ELF-1 (cell line): Measurements from ENCODE around the gene TECR.

Source experiments
- DNase-seq: peaks from one replicate; pipeline ENCODE4 v3.0.0-alpha.2; 2016; ENCODE audit warnings: low read depth, low spot score

TECR gene

DNA sequence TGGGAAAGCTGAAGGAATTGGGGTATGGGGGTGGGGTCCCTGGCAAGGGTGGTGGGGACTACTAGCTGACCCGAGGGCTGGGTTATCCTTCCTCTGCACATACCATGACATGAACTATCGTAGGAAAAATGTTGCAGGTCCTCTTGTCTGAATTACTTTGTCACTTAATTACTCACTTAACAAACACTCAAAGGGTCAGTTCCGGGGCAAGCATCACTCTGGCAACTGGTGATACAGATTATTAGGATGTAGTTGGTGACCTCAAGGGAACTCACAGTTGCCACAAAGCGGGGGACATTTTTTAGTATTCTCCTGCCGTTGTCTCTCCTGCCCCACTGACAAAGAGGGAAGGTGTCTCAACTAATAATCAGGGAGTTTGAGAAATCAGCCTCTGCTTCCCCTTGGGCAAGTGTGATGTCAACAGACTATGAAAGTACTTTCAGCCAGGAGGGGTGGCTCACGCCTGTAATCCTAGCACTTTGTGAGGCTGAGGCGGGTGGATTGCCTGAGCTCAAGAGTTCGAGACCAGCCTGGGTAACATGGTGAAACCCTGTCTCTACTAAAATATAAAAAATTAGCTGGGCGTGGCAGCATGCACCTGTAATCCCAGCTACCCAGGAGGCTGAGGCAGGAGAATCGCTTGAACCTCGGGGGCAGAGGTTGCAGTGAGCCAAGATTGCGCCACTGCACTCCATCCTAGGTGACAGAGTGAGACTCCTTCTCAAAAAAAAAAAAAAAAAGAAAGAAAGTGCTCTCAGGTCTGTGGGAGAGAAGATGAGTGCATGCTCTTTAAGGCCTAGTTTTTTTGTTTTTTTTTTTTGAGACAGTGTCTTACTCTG, 21.5 kb upstream of the TECR start:
- no peak for DNase-seq

DNA sequence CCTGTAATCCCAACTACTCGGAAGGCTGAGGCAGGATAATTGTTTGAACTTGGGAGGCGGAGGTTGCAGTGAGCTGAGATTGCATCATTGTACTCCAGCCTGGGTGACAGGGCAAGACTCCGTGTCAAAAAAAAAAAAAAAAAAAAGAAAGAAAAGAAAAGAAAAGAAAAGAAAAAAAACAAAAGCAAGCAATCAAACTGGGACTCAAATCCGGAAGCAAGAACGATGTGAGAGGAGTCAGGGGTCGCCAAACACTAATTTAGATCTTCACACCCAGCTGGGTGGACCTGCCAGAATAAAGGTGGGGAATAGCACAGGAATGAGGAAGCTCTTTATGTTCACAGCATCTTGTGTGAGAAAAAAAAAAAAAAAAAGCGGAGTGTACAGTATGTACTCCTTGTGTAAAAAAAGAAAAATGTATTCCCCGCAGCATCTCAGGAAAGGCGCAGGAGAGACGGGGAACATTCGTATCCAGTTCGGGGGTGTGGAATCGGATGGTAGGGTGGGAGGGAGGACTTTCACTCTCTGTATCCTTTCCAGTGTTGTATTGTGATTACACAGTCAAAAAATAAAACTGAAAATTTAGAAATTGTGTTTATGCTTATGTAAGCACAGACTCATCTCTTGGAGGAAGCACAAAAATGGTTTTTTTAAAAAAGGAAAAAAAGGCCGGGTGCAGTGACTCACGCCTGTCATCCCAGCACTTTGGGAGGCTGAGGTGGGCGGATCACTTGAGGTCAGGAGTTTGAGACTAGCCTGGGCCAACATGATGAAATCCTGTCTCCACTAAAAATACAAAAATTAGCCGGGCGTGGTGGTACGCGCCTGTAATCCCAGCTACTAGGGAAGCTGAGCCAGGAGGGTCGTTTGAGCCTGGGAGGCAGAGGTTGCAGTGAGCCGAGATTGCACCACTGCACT, 18.8 kb upstream of the TECR start:
- no peak for DNase-seq

DNA sequence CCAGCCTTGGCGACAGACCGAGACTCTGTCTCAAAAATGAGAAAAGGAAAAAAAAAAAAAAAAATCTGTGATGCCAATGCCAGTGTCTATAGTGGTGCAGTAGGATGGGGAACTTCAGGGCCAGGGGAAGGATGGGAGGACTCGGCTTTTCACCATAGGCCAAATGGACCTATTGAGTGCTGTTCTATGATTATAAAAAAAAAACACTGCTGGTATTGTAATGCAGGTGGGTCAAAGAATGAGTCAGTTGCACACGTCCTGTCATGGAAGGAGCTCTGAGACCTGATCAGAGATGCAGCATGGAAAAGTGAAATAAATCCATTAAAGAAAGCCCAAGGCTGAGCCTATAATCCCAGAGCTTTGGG, 18.2 kb upstream of the TECR start:
- DNase-seq = no peak

DNA sequence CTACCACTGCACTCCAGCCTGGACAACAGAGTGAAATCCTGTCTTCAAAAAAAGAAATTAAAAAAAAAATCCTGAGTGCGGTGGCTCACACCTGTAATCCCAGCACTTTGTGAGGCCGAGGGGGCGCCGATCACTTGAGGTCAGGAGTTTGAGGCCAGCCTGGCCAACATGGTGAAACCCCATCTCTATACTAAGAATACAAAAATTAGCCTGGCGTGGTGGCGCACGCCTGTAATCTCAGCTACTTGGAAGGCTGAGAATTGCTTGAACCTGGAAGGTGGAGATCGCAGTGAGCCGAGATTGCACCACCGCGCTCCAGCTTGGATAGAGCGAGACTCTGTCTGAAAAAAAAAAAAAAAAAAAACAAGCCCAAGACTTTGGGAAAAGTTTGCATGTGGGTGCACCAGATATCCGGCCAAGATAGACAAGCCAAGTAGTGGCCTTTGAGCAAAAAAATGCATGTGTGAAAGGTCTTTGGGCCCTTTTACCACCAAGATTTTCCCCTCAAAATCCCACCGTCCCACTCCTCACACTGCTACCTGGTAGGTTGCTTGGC, 16.9 kb upstream of the TECR start:
- no peak for DNase-seq

DNA sequence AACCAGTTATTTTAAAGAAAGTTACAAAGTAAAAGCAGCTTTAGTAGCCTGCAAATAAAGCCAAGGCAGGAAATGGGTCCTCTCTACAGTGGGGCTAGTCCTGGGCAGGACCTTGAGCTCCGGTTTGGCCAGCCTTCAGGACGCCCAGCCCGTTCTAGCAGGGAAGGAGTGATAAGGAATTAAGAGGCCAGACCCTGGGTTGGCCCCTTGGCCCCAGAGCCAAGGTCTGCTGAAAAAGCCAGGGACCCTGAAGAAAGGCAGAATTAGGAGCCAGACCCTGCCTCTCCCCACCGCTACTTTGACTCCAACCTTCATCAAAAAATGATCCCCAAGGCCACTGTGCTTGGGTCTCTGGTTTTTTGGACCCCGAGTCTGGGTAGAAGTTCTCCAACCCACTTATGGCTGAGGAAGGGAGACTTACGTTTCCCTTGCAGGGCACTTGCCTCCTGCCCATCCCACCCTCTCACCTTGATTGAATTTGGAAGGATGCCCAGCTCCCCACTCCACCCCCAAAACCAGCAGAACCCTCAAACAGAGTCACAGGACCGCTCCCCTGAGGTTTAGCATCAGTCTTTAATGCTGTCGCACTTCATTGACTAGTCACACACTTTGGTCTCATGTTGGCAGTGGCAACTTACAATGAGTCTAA, 15.1 kb upstream of the TECR start:
- DNase-seq = no peak

DNA sequence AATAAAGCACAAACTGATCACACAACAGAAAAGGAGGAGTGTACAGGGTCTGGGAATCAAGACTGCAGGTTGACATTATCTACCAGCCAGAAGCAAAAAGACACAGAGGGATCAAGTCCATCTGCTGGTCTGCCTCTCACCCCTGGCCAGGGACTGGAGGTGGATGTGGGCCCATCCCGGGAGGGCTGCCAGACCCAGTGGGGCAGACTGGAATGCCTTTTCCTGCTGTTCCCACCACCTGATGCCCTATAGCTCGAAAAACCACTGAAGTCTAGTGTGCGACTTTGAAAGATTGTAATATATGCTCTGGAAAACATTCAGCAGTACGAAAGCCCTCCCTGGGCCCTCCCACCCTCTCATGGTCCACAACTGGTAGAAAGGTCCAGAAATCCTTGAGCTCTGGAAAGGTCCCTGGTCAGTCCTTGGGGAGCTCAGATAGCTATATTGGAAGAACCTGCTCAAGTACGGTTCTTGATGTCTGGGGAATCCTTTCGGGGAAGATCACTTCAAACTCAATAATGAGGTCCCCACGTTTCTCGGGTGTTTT, 13.8 kb upstream of the TECR start:
- DNase-seq = no peak

DNA sequence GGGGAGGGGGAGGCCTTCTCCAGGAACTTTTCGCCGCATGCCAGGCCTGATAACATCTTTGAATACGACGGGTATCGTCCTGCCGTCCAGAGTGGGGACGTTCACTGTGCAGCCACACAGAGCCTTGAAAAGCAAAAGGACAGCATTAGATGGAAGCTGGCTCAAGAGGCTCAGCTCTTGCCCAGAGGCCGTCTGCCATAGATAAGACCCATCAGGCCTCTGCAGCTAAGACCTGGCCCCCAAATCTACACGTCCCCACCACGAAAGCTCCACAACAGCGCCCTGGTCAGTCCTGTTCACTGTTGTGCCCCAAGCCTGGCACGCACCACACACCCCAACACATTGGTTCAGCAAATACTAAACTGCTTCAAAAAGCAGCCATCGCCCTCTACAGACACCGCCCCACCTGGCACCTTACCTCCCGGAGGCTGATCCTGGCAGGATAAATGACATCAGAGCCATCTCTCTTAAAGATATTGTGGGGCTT, 13.3 kb upstream of the TECR start:
- no peak for DNase-seq

DNA sequence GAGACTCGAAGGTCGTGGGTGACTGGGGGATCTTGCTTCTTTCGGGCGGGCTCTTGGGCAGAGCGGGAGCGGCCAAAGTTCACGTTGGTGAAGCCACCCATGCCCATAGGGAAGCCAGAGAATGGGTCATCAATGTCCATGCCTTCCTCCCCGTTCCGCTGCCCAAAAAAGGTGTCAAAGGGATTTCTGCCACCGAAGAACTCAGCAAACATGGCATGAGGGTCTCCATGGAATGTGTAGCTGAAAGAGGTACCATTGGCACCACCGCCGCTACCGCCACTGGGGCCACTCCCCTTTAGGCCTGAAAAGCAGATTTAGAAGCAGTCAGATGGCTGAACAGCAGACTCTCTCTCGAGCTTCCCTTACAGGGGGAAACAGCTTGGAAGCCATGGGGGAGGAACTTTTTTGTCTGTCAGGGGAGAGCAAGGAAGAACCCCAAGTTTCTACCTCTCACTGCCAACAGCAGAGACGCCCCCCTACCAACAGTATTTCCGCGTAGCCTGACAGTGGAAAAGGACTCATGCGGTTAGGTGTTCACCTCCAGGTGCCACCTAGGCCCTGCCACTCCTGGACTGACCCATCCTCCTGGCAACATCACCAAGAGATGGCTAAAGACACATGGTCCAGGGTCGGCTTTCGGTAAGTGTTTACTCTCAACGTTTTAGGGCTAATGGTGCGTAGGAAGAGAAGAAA, 12.5 kb upstream of the TECR start:
- no peak for DNase-seq

DNA sequence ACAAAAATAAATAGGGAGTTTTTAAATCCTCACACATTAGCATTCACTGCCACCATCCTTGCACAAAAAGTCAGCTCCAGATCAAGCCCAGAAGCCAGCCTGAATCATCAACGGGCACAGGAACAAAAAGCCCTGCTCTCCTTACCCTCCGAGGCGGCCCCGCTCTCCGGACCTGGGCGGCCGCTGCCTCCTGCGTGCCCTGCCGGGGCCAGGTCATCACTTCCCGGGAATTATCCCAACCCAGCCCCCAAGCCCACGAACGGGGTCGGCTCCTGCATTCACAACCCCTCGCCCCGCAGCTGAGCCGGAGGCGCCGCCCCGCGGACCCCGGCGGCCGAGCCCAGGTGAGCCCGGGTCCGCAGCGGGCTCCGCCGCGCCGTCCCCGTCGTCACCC, 12.0 kb upstream of the TECR start:
- no peak for DNase-seq

DNA sequence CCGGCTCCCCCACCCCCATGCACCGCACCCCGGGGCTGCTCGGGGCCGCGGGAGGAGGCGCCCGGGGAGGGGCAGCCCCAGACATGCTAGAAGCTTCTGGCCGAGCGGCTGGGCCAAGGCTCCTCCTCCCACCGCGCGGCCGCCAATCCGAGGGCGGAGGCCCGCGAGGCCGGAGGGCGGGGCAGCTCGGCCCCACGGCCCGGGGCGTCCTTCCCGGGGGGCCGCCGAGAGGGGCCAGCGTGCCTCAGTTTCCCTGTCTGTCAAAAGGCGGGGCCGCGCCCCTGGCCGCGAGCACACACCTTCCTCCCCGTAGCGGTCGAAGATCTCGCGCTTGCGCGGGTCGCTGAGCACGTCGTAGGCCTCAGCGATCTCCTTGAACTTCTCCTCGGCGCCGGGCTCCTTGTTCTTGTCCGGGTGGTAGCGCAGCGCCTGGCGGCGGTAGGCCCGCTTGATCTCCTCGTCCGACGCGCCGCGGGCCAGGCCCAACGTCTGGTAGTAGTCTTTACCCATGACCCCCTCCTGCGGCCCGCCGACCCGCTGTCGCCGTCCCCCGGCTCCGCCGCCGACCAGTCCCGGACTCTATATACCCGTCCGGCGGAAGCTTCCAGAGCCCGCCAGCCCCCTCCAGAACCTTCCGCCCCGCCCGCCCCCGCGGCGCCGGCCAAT, 11.4 kb upstream of the TECR start, which contains the start of gene DNAJB1:
Gene DNAJB1, minus strand, starts transcription at position 558 of the 666 bp plus-strand sequence. Its CDS starts 48 bp downstream, at position 510.
- DNase-seq = no peak

DNA sequence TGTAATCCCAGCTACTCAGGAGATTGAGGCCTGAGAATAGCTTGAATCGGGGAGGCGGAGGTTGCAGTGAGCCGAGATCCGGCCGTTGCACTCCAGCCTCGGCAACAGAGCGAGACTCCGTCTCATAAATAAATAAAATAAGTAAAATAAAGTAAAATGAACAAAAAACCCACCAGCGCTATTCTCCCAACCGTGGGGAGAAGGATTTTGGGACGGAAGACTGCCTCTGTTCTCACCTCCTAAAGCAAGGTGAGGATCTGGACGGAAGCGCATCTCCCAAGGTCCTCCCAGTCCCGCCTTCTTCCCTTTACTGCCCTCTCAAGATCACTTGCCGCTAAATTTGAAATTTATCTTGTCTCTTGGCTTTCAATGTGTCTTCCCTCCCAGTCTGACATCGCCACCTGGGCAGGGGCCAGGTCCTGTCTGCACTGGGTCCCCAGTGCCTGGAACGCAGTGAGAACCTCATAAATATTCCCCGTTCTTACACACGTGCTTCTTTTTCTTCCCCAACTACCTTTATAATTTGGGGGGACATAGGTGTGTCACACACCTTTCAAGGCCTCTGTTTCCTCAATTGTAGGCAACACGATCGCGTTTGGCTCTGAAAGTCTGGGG, 10.0 kb upstream of the TECR start:
- no peak for DNase-seq

DNA sequence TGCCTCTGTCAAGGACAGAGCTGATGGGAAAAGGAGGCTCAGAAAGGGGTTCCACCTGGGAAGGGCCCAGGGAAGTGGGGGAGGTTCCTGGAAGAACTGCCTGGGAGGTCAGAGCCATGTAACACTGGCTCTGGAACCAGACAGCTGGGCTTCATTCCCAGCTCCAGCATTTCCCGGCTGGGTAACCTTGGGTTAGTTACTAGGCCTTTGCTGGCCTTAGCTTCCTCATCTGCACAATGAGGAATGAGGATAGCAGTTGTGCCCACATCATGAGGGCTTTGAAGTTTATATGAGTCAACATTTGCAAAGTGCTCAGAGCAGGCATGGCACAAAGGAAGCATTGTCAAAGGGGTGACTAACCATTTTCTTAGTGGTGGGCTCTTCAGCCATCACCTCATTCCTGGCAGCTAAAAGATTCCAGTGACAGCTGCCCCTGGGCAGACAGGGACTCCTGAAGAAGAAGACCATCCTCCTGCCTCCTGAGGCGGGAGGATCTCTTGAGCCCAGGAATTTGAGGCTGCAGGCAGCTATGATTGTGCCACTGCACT, 9.5 kb upstream of the TECR start:
- DNase-seq = peak; percentile 36

DNA sequence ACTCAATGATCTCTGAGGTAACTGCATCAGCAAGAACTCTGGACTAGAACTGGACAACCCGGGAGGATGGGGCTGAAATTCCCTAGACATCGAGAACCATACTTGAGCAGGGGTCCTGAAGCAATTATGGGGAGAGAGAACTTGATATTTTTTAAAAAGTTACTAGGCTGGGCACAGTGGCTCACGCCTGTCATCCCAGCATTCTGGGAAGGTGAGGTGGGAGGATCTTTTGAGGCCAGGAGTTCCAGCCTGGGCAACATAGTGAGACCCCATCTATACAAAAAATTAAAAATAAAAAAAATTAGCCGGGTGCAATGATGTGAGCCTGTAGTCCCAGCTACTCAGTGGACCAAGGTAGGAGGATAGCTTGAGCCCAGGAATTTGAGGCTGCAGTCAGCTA, 8.9 kb upstream of the TECR start:
- DNase-seq = no peak

DNA sequence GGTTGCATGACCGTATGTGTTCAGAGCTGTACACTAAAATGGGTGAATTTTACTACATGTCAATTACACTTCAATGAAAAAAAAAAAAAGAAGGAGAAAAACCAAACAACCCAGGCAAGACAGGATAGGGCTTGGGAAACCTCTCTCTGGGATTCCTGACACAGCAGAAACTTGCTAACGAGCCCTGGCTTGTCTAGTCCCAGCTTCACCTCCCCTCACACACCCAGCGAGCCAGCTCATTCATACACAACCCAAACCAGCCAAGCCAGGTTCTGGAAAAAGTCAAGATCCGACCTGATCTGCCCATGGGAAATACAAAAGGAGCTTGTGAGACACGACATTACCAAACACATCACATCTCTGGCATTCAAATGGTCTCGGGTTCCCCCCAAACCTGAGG, 3.7 kb upstream of the TECR start:
- peak; percentile 57 for DNase-seq

DNA sequence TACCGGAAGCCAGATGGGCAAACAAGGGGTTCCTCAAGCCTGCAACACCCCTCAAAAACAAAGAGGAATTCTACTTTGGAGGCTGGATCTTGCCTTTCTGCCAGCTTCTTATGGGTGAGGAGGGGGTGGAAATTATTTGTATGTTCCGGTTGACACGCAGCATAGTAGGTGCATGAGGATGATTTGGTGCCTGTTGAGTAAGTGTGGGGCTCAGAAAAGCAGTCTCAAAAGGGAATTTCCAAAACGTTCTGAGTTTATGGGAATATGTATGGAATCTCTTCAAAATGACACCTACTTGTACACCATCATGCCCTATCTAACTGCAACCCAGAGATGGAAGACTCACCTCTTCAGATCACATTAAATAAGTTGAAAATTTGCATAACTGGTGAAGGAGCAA, 3.0 kb upstream of the TECR start:
- no peak for DNase-seq

DNA sequence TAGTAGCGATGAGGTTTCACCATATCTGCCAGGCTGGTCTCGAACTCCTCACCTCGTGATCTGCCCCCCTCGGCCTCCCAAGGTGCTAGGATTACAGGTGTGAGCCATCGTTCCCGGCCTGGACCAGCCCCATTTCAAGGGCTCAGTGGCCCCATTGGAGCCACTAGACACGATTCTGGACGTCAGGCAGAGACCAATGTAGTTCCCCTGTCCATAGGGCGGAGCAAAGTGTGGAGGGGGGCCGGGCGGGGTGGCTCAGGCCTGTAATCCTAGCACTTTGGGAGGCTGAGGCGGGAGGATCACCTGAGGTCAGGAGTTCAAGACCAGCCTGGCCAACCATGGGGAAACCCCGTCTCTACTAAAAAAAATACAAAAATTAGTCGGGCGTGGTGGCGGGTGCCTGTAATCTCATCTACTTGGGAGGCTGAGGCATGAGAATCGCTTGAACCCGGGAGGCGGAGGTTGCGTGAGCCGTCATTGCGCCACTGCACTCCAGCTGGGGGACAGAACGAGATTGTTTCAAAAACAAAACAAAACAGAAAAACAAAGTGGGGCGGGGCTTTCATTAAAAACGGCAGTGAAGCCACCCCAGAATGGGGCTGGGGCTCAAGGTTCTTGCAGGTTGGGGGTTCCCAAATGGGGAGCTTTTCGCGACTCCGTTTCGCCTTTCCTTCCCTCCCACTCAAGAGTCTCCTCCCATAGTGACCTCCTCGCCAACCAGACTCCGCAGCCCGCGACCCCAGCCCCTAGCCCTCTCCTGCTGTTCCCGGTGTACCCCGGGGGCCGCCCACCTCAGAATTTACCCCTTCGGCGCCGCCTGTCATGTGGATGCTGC, 758 bp upstream of the TECR start:
- no peak for DNase-seq

DNA sequence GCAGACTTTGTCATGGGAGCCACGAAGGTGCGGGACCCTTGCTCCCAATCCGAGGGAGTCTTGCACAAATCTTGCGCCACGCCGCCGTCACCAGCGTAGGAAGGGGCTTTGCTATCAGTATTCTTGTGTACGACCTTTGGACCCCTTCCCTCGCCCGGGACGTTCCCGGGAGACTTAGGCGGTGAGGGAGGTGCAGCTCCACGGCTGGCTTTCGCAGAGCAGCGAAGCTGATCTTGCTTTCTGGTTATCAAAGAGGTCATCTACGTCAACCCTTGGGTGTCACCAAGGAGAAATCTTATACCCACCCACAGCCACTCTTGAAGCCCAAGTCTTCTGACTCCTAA, 583 bp downstream of the TECR start:
- DNase-seq = no peak

DNA sequence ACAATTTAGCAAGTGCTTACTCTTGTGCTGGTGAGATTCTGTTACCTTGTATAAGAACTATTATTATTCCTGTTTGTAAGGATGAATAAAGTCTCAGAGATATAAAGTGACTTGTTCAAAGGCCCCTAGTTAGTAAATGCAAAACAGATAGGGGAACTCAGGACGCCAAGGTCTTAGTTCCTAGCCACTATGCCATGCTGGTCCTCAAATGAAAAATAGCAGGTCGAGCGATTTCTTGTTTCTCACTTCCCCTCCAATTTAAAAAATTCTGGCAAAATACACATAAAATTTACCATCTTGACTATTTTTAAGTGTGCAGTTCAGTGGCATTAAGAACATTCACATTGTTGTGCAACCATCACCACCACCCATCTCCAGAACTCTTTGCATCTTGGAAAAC, 1.1 kb downstream of the TECR start:
- no peak for DNase-seq

DNA sequence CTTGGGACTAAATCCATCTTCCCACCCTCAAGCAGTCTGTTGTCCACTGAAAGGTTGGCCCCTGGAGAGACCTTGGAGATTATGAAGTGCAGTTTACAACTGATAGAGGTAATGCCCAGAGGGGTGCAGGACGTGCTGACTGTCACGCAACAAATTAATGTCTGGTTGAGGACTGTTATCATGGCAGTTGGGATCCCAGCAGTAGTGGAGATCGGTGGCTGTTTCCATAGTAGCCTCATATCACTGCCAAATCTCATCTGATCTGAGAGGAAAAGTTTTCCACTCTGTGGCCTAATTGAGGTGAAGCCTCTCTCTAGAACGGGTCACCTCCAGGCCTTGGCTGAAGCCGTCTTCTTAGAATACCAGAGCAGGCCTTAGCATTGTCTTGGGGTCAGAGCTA, 4.1 kb downstream of the TECR start:
- DNase-seq = no peak
